ENCODE measurements around the gene DNAH14.

Gene DNAH14

DNA sequence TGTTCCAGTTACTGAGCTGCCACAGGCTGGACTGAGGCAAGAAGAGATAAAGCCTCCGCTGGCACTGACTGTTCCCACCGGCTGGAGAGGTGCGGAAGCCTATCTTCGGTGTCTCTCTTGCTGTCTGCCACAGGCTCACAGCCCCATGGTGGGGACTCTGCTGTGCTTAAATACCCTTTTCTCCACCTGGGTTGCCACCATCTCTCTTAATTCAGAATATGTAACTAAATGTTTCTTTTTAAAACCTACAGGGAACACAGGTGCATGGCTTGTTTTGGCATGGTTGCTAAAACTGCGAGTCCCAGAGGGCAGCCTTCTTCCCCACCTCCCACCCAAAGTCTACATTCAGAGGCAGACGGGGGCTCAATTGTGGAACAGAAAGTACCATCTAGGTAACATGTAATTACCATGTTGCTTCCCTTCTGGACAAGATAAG lies 506.5 kb downstream of the DNAH14 start:
- no peak for DNase-seq

DNA sequence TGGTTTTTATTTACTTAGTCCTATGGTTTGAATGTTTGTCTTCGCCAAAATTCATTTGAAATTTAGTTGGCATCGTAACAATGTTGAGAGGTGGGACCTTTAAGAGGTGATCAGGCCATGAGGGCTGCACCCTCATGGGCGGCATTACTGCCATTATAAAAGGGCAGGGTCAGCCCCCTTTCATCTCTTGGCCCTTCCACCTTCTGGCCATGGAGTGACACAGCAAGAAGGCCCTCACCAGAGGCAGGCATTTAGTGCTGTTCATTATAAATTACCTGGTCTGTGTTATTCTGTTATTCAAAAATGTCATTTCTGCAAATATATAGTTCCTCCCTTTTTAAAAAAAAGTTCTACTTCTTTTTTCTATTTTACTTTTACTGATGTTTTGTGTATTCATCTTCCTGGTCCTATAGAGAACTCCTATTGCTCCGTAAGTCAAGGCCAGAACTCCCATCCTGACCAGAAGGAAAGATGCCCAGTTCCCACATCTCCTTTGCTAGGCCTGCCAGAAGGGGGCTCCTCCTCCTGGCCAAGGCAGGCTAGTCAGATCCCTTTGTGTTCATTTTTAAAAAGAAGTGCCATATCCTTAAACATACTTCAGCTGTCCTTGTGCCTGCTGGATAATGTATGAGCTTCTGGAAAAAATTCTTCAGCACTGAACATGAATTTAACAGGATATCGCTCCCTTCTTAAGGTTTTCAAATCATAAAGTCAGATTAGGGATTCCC lies 508.4 kb downstream of the DNAH14 start:
- DNase-seq = peak in 1 of 2 experiments; percentile 9

DNA sequence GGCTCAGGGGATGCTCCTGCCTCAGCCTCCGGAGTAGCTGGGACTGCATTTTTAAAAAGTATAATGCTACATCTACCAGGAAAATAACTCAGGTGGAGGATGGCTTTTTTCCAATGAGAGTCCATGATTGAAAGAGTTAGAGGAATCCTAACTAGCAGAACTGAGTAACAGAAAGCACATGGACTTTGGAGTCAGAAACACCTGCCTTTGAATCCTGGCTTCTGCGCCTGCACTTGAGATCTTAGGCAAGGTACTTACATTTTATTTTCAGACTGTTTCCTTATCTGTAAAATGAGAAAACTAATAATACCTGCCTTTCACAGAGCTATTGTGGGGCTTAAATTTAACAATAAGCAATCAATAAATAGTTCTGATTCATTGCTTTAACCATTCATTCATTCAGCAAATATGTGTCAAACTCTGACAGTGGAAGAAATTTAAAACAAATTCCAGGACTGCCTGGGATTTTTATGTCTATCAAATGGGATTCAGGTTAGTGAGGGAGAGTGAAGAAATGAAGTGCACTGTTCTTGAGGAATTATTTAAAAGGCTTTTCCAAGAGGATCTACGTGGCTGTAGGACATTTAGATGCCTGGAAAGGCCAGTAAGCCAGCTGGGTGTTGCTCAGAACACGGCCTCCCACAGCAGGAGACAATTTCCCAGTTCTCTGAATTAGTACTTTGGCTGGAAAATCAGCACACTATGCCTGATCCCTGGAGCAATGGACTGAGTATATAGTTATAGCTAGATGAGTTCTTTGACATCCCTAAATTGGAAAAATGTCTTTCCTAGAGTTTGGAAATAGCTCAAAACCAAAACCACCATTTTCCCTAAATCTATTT lies 511.1 kb downstream of the DNAH14 start:
- no peak for DNase-seq

DNA sequence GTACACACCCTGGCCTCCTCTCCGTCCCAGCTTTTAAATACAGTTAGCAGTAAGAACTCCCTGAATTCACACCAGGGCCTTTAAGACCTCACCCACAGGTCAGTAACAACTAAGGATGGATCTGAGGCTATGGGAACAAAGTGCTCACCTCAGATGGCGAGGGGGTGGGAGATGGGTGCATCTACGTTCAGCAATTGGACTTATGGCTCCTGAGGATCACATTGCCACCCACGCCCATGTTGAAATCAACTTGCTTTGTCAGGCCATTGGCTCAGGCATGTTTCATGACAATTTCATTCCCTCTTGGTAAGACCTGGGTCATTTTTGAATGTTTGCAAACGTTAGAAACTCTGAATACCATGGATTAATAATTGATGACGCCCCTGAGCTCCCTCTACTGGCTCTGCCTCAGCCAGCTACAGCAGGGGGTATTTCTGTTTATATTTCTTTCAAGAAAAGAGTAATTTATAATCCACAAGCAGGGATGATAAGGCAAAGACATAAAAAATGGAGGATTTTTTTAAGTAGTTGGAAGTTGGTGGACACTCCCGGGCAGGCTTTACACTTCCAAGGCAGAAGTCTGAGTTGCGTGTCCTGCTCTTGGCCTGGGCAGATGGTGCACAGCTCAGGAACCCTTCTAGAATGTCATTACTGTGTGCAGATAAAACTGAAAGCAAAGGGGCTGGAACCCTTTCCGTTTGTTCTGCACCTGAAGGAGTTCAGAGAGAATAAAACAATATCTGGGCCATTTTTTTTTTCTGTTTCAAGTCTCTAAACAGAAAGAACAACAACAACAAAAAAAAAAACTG lies 512.0 kb downstream of the DNAH14 start:
- no peak for DNase-seq

DNA sequence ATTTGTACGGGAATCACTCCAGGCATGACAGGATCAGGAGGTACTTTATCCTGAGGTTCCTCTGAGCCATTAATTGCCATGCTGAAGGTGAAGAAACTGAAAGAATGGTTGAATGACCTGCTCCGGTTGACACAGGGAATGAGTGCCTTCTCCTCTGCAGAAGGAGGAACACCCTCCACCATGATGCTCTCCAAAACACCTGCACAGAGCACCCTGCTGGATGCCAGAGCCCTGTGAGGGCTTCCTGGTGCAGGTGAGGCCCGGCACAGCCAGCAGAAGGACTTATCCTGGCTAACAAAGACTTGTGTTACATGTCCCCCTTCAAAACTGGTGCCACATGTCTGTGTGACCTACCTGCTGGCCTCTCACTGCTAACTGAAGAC lies 512.6 kb downstream of the DNAH14 start:
- DNase-seq = no peak

DNA sequence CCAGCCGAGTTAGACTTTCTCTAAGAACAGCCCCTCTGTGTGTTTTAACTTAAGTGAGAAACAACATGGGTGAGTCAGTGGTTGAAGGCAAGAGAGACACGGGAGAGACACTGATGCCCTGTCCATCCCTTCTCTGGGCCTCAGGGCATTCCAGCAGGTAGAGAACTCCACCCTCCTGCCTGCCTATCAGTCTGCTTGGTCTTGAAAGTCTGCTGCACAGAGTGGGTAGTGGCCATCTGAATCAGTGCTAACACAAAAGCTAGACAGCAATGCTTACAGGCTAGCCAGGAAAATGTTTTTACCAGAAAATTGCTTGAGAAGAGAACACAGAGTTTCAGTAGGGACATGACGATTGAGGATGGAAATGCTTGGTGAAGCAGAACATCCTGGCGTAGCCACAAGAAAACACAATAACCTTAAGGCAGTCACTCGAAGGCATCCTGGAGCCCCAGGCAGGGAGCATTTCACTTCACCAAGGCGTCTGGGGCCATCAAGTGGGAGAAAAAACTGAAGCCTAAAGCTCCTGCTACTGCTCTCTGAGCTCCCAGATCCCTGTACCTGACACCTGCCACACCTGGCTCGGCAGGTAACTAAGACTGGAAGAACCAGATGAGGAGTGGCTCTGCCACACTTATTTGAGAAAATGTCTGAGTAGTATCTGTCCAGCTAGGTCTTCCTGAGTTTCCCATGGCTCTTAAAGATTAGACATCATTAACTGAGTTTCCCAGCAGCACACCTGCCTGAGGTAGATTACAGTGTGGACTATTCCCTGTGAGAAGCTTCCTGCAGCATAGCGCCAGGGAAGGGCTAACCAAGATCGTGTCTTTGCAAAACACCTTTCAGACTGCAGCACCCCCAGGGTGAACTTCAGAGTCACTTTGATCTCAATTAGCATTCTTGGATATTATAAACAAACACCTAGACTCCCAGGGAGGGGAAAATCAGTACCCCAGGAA lies 516.4 kb downstream of the DNAH14 start:
- peak in 1 of 2 experiments; percentile 9 for DNase-seq

DNA sequence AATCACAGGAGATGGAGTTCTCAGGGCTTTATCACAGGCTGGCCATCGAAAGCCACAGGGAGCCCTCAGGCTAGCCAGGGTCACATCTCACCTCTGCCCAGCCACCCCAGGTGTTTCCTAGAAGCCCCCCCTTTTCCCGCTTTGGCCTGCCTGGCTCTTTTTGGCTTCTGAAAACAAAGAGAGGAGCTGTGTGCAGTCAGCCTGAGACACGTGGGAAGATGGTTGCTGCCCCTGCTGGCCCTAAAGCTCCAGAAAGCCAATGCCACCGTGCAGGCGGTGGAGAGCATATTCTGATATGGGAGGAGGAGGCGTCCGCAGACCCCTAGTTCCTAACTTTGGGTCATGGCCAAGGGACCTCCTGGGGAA lies 517.1 kb downstream of the DNAH14 start:
- DNase-seq = no peak

DNA sequence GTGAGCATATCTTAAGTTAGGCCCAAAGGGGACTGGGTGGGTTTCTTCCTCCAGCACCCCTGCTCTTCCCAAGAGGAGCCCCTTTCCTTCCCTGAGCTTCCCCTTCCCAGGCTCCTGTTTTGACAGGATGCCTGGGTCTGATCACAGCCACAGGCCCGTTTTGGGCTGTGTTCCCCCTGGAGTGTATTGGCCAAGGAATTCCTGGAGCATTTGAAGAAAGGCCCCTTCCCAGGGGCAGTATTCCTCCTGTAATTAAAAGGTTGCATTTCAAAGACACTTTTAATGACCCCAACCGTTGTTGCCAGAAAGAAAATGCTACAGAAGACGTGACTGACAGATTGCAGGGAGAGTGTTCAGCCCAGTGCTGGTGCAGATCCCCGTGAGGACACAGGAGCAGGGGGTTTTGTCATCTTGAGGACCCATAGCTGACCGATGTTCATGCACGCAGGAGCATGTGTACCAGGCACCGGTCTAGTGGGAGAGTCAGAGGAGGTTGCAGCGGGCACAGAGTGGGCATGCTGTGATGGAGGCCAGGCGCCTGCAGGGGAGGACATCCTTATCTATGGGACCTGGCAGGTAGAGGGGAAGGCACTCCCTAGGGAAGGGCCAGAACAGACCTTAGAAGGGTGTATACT lies 517.6 kb downstream of the DNAH14 start:
- no peak for DNase-seq

DNA sequence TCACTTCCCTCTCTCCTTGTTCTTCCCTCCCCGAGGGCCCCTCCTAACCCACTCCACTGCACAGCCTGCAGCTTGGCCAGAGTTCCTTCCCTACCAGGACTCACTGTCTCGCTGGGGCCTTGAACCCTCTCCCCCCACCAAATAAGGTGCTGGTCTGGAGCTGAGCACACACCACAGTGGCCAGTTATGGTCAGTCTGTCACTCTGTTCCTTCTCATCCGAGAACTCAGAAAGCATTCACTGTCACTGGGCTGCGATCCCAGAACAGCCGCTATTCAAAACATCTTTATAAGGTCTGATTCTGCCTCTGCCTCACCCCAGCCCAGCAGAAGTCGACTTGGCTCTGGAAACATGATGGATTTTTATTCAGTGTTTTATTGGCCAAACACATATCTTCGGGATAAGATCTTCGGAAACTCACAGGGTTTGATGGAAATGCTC lies 518.2 kb downstream of the DNAH14 start:
- DNase-seq = no peak

DNA sequence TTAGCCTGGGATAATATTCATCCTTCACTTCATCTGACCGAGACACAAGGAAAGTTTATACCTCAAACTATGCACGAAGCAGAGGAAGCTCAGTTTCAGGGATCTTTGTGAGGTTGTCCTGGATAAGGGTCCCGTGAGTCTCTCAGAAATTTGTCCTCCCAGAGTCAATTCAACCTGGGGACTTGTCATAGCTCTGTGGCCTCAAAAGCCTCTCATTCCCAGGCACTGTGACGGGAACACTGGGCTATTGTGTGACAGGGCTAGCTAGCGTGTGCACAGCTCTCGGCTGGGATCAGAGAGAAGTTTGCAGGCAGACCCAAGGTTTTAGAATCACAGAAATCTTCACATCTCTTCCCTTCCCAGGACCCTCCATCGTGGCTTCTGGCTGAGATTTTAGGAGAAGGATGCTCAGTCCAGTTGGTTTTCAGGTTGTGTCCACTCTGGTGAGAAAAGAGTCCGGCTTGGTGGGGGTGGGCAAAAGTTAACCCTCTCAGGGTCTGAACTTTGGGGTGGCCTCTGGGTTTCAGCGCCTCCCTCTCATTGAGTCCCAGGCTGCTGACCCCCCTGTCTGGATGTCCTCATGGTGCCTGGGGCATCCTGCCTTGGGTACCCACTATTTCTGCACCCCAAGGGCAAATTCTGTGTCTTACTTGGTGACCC lies 518.8 kb downstream of the DNAH14 start:
- DNase-seq = no peak

Data from NCI-H526 (cell line).